Measurements from ENCODE around the gene BDP1.
"Not testable (repeated sequence)": the region's sequence is repeated elsewhere in the genome, so short reads cannot be mapped to it uniquely, and the experiment has no call there.

DNA sequence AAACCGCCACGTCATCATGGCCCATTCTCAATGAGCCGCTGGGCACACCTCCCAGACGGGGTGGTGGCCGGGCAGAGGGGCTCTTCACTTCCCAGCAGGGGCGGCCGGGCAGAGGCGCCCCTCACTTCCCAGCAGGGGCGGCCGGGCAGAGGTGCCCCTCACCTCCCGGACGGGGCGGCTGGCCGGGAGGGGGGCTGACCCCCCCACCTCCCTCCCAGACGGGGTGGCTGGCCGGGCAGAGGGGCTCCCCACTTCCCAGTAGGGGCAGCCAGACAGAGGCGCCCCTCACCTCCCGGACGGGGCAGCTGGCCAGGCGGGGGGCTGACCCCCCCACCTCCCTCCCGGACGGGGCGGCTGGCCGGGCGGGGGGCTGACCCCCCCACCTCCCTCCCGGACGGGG is 96.1 kb downstream of the BDP1 start:
- not testable (repeated sequence) for TF ChIP-seq POLR2A (IDR thresholded peaks at IDR 0.05; ENCODE audit: low read length); GATA1 (IDR thresholded peaks at IDR 0.05; ENCODE audit: low read depth, low read length)

All from erythroblast (primary cell).